H1 (cell line): ENCODE data around the gene GTF2IRD1. TPM values are rescaled to one million over a fixed set of nuclear protein-coding genes. Genes with fewer than 3 reads are reported as not detected.

Experiments used
- ASH2L ChIP-seq: fragments of 200-600, 300-600 bp; sonication (generic); IDR thresholded peaks from one replicate; pipeline ENCODE4 v1.7.1; 2017; ENCODE audit warnings: low read length
- BCL11A ChIP-seq, 2 experiments: IDR thresholded peaks; one replicate each; pipeline ENCODE4 v1.6.1; 2011; ENCODE audit warnings: low read depth in 2 of 2, low read length in 2 of 2, mild to moderate bottlenecking in 2 of 2
- CBX8 ChIP-seq: fragments of 300-800, 300-1000 bp; sonication (generic); IDR thresholded peaks from 2 replicates; pipeline ENCODE4 v1.7.1; 2016; ENCODE audit warnings: low read depth, low read length, borderline replicate concordance
- MAFK ChIP-seq: IDR thresholded peaks from 2 replicates; pipeline ENCODE4 v1.6.1; 2012; ENCODE audit warnings: low read depth, mild to moderate bottlenecking, improper control_type of control experiment, low read length
- SIX5 ChIP-seq: IDR thresholded peaks from 2 replicates; pipeline ENCODE4 v1.6.1; 2011; ENCODE audit warnings: mild to moderate bottlenecking, low read depth, low read length
- polyA plus RNA-seq, 7 experiments: library from polyadenylated mRNA; depleted of rRNA in 3 of 7; stranded (reverse) in 5 of 7; unstranded in 2 of 7; fragments of >200 nt in 5 of 7; fragments of 200-250 nt in 2 of 7; gene quantifications; 1 replicate in 5 of 7; 2 replicates in 1 of 7; 4 replicates in 1 of 7; pipeline versions ENCODE4 v1.2.1 to v1.2.3, GENCODE V29; 2011 to 2013; ENCODE audit warnings: missing spikeins in 2 of 7, mixed read lengths in 2 of 7
- total RNA-seq: library from RNA; stranded (reverse); fragmentation: NEBNext Ultra II Directional; extraction: Animal tissue kit (Norgen Biotek cat#: 25700); gene quantifications from 2 replicates; pipeline ENCODE4 v1.2.1, GENCODE V29; 2021

The GTF2IRD1 gene
- total and polyA plus RNA-seq, 2 of the 8 experiments (the other 6 are each of a cell fraction or from before 2014, with no cell fraction given) = 27.4 to 45.4 TPM

GRCh38 chr7:74466196-74466813 is 12.6 kb downstream of the GTF2IRD1 start (continued):
- TF ChIP-seq CBX8 (no peak), SIX5 (no peak), ASH2L (no peak), MAFK (no peak), BCL11A (IDR thresholded peaks at IDR 0.05; ENCODE audit: low read depth in 2 of 2, low read length in 2 of 2) (no peak)
